ENCODE measurements around the gene RAB25. TPM values are rescaled to one million over a fixed set of nuclear protein-coding genes. Genes with fewer than 3 reads are reported as not detected.

RAB25 gene
- total RNA-seq, 3 donors from 2014 or later (not counting 1 experiment from before 2014, with no cell fraction given): 0.82 TPM; not detected in 2

GRCh38 chr1:156055281-156056048 lies 5.5 kb upstream of the RAB25 start:
- Mint-ChIP-seq H3K36me3 (no peaks in the 10 kb centered on the region), H3K9me3 (no peaks in the 10 kb centered on the region), H3K27me3 (ENCODE audit: low read depth in 2 of 2) (no peaks in the 10 kb centered on the region), H3K27ac (peak overlapping the region in 1 of 2 donors; percentile 93), H3K4me1 (peaks cover 28 to 33% of the 10 kb centered on the region in 2 donors), H3K4me3 (peak overlapping the region; percentile 98)
- no peaks in the 10 kb centered on the region for H3K9me3 ChIP-seq (ENCODE audit: control insufficient read depth, insufficient read depth, low read length)
- intact Hi-C loops (cut with micrococcal nuclease): no loop called here
- no peak overlapping the region for H3K27ac ChIP-seq (ENCODE audit: low read length)
- 18% methylated on average over 13 of the region's 17 CpGs for WGBS (ENCODE audit: insufficient coverage)
- peaks cover under 1% of the 10 kb centered on the region for H3K36me3 ChIP-seq (ENCODE audit: control insufficient read depth, insufficient read depth, low read length)
- DNase-seq: no peak
- H3K4me3 ChIP-seq (ENCODE audit: low read length): peak overlapping the region; percentile 70
- TF ChIP-seq CTCF (IDR thresholded peaks at IDR 0.05): no peak
- no peak for ATAC-seq
- no peaks in the 10 kb centered on the region for H3K27me3 ChIP-seq (ENCODE audit: control insufficient read depth, insufficient read depth, low read length)
- peaks cover 27% of the 10 kb centered on the region for H3K4me1 ChIP-seq (ENCODE audit: control insufficient read depth, insufficient read depth, low read length)

- no peaks in the 10 kb centered on the region for H3K36me3 ChIP-seq (ENCODE audit: control insufficient read depth, insufficient read depth, low read length)
- H3K4me3 ChIP-seq (ENCODE audit: low read length): no peak overlapping the region
- 100% methylated on average over 1 of the region's 1 CpG for WGBS (ENCODE audit: insufficient coverage)
- no peak for TF ChIP-seq CTCF (IDR thresholded peaks at IDR 0.05)
- Mint-ChIP-seq H3K27me3 (ENCODE audit: low read depth in 2 of 2) (no peaks in the 10 kb centered on the region), H3K9me3 (no peaks in the 10 kb centered on the region), H3K4me3 (peak overlapping the region; percentile 18), H3K27ac (no peak overlapping the region), H3K4me1 (peaks cover 28 to 33% of the 10 kb centered on the region in 2 donors), H3K36me3 (no peaks in the 10 kb centered on the region)
- H3K27me3 ChIP-seq (ENCODE audit: control insufficient read depth, insufficient read depth, low read length): no peaks in the 10 kb centered on the region
- intact Hi-C loops (cut with micrococcal nuclease): no loop called here
- H3K4me1 ChIP-seq (ENCODE audit: control insufficient read depth, insufficient read depth, low read length): peaks cover 27% of the 10 kb centered on the region
- ATAC-seq (no peak), DNase-seq (no peak)
- H3K9me3 ChIP-seq (ENCODE audit: control insufficient read depth, insufficient read depth, low read length): no peaks in the 10 kb centered on the region
- no peak overlapping the region for H3K27ac ChIP-seq (ENCODE audit: low read length)
These were observed 4.6 kb upstream of the RAB25 start for GRCh38 chr1:156056326-156056849.

GRCh38 chr1:156062189-156062588 lies 1.2 kb downstream of the RAB25 start:
- no peak overlapping the region for H3K27ac ChIP-seq (ENCODE audit: low read length)
- ATAC-seq: no peak
- WGBS (ENCODE audit: insufficient coverage): 97% methylated on average over 3 of the region's 3 CpGs

More at GRCh38 chr1:156062189-156062588, 1.2 kb downstream of the RAB25 start:
- no peaks in the 10 kb centered on the region for H3K27me3 ChIP-seq (ENCODE audit: control insufficient read depth, insufficient read depth, low read length)
- H3K4me3 ChIP-seq (ENCODE audit: low read length): no peak overlapping the region
- no peaks in the 10 kb centered on the region for H3K9me3 Mint-ChIP-seq
- H3K4me1 Mint-ChIP-seq: peaks cover 0 to 14% of the 10 kb centered on the region in 2 donors
- no peaks in the 10 kb centered on the region for H3K9me3 ChIP-seq (ENCODE audit: control insufficient read depth, insufficient read depth, low read length)
- TF ChIP-seq CTCF (IDR thresholded peaks at IDR 0.05): no peak
- H3K27ac Mint-ChIP-seq: no peak overlapping the region
- no peak overlapping the region for H3K4me3 Mint-ChIP-seq
- H3K36me3 Mint-ChIP-seq: no peaks in the 10 kb centered on the region
- DNase-seq: no peak
- intact Hi-C loops (cut with micrococcal nuclease): no loop called here
- no peaks in the 10 kb centered on the region for H3K27me3 Mint-ChIP-seq (ENCODE audit: low read depth in 2 of 2)
- H3K36me3 ChIP-seq (ENCODE audit: control insufficient read depth, insufficient read depth, low read length): no peaks in the 10 kb centered on the region
- no peaks in the 10 kb centered on the region for H3K4me1 ChIP-seq (ENCODE audit: control insufficient read depth, insufficient read depth, low read length)
